ENCODE data around the gene SRPK2. TPM values are rescaled to one million over a fixed set of nuclear protein-coding genes. Genes with fewer than 3 reads are reported as not detected.
"Not testable (repeated sequence)": the region's sequence is repeated elsewhere in the genome, so short reads cannot be mapped to it uniquely, and the experiment has no call there.

SRPK2 gene
- polyA plus RNA-seq, 1 of the 3 experiments (the other 2 are of a cell fraction), result 15.4 TPM

GRCh38 chr7:105325216-105325904 is 63.4 kb downstream of the SRPK2 start:
- TF ChIP-seq USF1 (IDR thresholded peaks at IDR 0.05; ENCODE audit: borderline replicate concordance, low read depth) (no peak), NFIC (IDR thresholded peaks at IDR 0.05; ENCODE audit: borderline replicate concordance) (no peak), EZH2phosphoT487 (IDR thresholded peaks at IDR 0.05; ENCODE audit: borderline replicate concordance, low read depth) (no peak), YY1 (IDR thresholded peaks at IDR 0.05; ENCODE audit: low read depth) (no peak), REST (IDR thresholded peaks at IDR 0.05; ENCODE audit: low read depth, low read length) (no peak), SIN3A (IDR thresholded peaks at IDR 0.05; ENCODE audit: borderline replicate concordance, low read depth, low read length) (no peak), CHD2 (IDR thresholded peaks at IDR 0.05; ENCODE audit: low read length, partially characterized antibody) (no peak), RAD21 (IDR thresholded peaks at IDR 0.05; ENCODE audit: low read length) (no peak)
- 95% methylated on average over 5 of the region's 5 CpGs for WGBS (ENCODE audit: low lambda C conversion rate)
- no peak for DNase-seq
- Histone ChIP-seq H2AFZ (ENCODE audit: low read depth) (no peak overlapping the region), H4K20me1 (ENCODE audit: insufficient read depth) (peaks cover 85% of the 10 kb centered on the region), H3K4me3 (ENCODE audit: low read depth in 2 of 2, low read length in 1 of 2) (no peak overlapping the region), H3K79me2 (ENCODE audit: insufficient read depth) (peaks cover 99% of the 10 kb centered on the region), H3K4me2 (no peak overlapping the region), H3K9me2 (no peaks in the 10 kb centered on the region), H3K4me1 (ENCODE audit: control insufficient read depth in 1 of 2, insufficient read depth in 2 of 2, low read depth in 1 of 2, low read length in 1 of 2) (no peaks in the 10 kb centered on the region), H3K27me3 (ENCODE audit: insufficient read depth) (no peaks in the 10 kb centered on the region), H3K36me3 (replicated peaks in 1 of 2; ENCODE audit: control insufficient read depth in 1 of 2, insufficient read depth in 2 of 2, low read length in 1 of 2) (peaks cover 0 to 6% of the 10 kb centered on the region in 2 experiments), H3K9ac (no peak overlapping the region), H3K9me3 (no peaks in the 10 kb centered on the region), H3K27ac (ENCODE audit: low read depth in 2 of 2, low read length in 1 of 2) (no peak overlapping the region), H3F3A (replicated peaks; ENCODE audit: insufficient read depth) (no peaks in the 10 kb centered on the region)
- ChIA-PET CTCF (interaction anchor here (0.5 to 1.4 kb wide), 7 partner anchors 9 to 345 kb away, joined by 3 read pairs; no protein-coding TSS in a partner anchor), POLR2A (no interaction called here)

GRCh38 chr7:105324606-105325005 is 64.1 kb downstream of the SRPK2 start:
- H3K4me3 ChIP-seq (ENCODE audit: low read depth in 2 of 2, low read length in 1 of 2); POLR2A ChIA-PET; H3K9me2 ChIP-seq; H3K36me3 ChIP-seq (replicated peaks in 1 of 2; ENCODE audit: control insufficient read depth in 1 of 2, insufficient read depth in 2 of 2, low read length in 1 of 2); H3K27me3 ChIP-seq (ENCODE audit: insufficient read depth); DNase-seq; H3K4me1 ChIP-seq (ENCODE audit: control insufficient read depth in 1 of 2, insufficient read depth in 2 of 2, low read depth in 1 of 2, low read length in 1 of 2); H3F3A ChIP-seq (replicated peaks; ENCODE audit: insufficient read depth); H3K9me3 ChIP-seq; H3K9ac ChIP-seq; H3K27ac ChIP-seq (ENCODE audit: low read depth in 2 of 2, low read length in 1 of 2); H3K4me2 ChIP-seq; H2AFZ ChIP-seq (ENCODE audit: low read depth): not testable (repeated sequence)
- Histone ChIP-seq H4K20me1 (ENCODE audit: insufficient read depth) (peaks cover 87% of the 10 kb centered on the region), H3K79me2 (ENCODE audit: insufficient read depth) (peaks cover 99% of the 10 kb centered on the region)
- CTCF ChIA-PET, result interaction anchor here (0.6 to 1.3 kb wide), 5 partner anchors 9 to 344 kb away, joined by 3 read pairs; no protein-coding TSS in a partner anchor
- WGBS (ENCODE audit: low lambda C conversion rate), result 95% methylated on average over 8 of the region's 8 CpGs

All from SK-N-SH (cell line).